Right atrium auricular region (tissue), 2 donors: ENCODE data around the gene NOTCH1. TPM values are rescaled to one million over a fixed set of nuclear protein-coding genes. Genes with fewer than 3 reads are reported as not detected.

Experiments used
- DNase-seq: peaks from one replicate; pipeline ENCODE4 v3.0.0-alpha.2; 2019; ENCODE audit warnings: low spot score
- H3K27ac ChIP-seq, 2 donors: fragments of 200-600 bp; sonication (generic); 1 replicate in 1 of 2; 2 replicates in 1 of 2; pipeline ENCODE4 v1.5.1; 2016 to 2019
- H3K27me3 ChIP-seq, 2 donors: fragments of 200-600 bp; sonication (generic); one replicate each; pipeline versions ENCODE4 v1.5.1 to v1.6.0; 2017 to 2019
- H3K36me3 ChIP-seq: fragments of 200-600 bp; sonication (generic); one replicate; pipeline ENCODE4 v1.5.1; 2016
- H3K4me1 ChIP-seq, 2 donors: fragments of 200-600 bp; sonication (generic); one replicate each; pipeline versions ENCODE4 v1.5.1 to v1.6.0; 2017 to 2019
- H3K4me3 ChIP-seq, 2 donors: fragments of 200-600 bp; sonication (generic); 1 replicate in 1 of 2; 2 replicates in 1 of 2; pipeline ENCODE4 v1.5.1; 2017 to 2019; ENCODE audit warnings: mild to moderate bottlenecking in 1 of 2, moderate library complexity in 1 of 2
- H3K9me3 ChIP-seq, 2 donors: fragments of 200-600 bp; sonication (generic); one replicate each; pipeline ENCODE4 v1.5.1; 2019
- CTCF ChIP-seq, 2 donors: fragments of 200-600 bp; sonication (generic); IDR thresholded peaks; one replicate each; pipeline ENCODE4 v1.5.1; 2019; ENCODE audit warnings: antibody characterized with exemption in 2 of 2
- total RNA-seq, 2 donors: library from RNA; depleted of rRNA; stranded (reverse); fragments of >200 nt; gene quantifications; one replicate each; pipeline ENCODE4 v1.1.0, GENCODE V29; 2016

The NOTCH1 gene
- total RNA-seq, 2 donors from 2014 or later: 14.2 to 39.7 TPM

- Histone ChIP-seq H3K27ac (no peak overlapping the region), H3K4me1 (peaks cover 0 to 25% of the 10 kb centered on the region in 2 donors), H3K36me3 (peaks cover 79% of the 10 kb centered on the region)
These were observed 37.9 kb downstream of the NOTCH1 start for GRCh38 chr9:136507992-136508375.

GRCh38 chr9:136507221-136507991, 38.4 kb downstream of the NOTCH1 start:
- no peak for TF ChIP-seq CTCF (IDR thresholded peaks at IDR 0.05)
- H3K36me3 ChIP-seq: peaks cover 85% of the 10 kb centered on the region
- H3K9me3 ChIP-seq: no peaks in the 10 kb centered on the region
- no peak overlapping the region for H3K27ac ChIP-seq
- H3K4me1 ChIP-seq: peaks cover 0 to 19% of the 10 kb centered on the region in 2 donors
- DNase-seq: no peak
- H3K4me3 ChIP-seq: no peak overlapping the region
- H3K27me3 ChIP-seq: no peaks in the 10 kb centered on the region

More at GRCh38 chr9:136507992-136508375, 37.9 kb downstream of the NOTCH1 start:
- H3K27me3 ChIP-seq: no peaks in the 10 kb centered on the region
- H3K9me3 ChIP-seq: no peaks in the 10 kb centered on the region
- H3K4me3 ChIP-seq: no peak overlapping the region
- no peak for DNase-seq
- no peak for TF ChIP-seq CTCF (IDR thresholded peaks at IDR 0.05)

- H3K9me3 ChIP-seq: no peaks in the 10 kb centered on the region
- H3K36me3 ChIP-seq: peaks cover 95% of the 10 kb centered on the region
- H3K27ac ChIP-seq: no peak overlapping the region
- H3K4me3 ChIP-seq: no peak overlapping the region
- H3K27me3 ChIP-seq: no peaks in the 10 kb centered on the region
- no peak for DNase-seq
- peaks cover 0 to 15% of the 10 kb centered on the region in 2 donors for H3K4me1 ChIP-seq
- no peak for TF ChIP-seq CTCF (IDR thresholded peaks at IDR 0.05)
These were observed 39.4 kb downstream of the NOTCH1 start for GRCh38 chr9:136506425-136506824.

GRCh38 chr9:136505406-136506403, 40.1 kb downstream of the NOTCH1 start:
- no peaks in the 10 kb centered on the region for H3K9me3 ChIP-seq
- peaks cover 0 to 7% of the 10 kb centered on the region in 2 donors for H3K4me1 ChIP-seq
- peaks cover 98% of the 10 kb centered on the region for H3K36me3 ChIP-seq
- DNase-seq: no peak
- no peak overlapping the region for H3K4me3 ChIP-seq
- no peak for TF ChIP-seq CTCF (IDR thresholded peaks at IDR 0.05)
- H3K27ac ChIP-seq: no peak overlapping the region
- H3K27me3 ChIP-seq: no peaks in the 10 kb centered on the region

GRCh38 chr9:136504512-136505348, 41.1 kb downstream of the NOTCH1 start:
- TF ChIP-seq CTCF (IDR thresholded peaks at IDR 0.05): no peak
- Histone ChIP-seq H3K36me3 (peaks cover 98% of the 10 kb centered on the region), H3K27ac (no peak overlapping the region), H3K4me1 (no peaks in the 10 kb centered on the region), H3K27me3 (no peaks in the 10 kb centered on the region), H3K9me3 (no peaks in the 10 kb centered on the region), H3K4me3 (no peak overlapping the region)
- DNase-seq: no peak
